ENCODE data around the gene LAPTM4A.
A peak's percentile ranks its signal among the peaks of the same experiment; 100 is the strongest.

LAPTM4A gene

DNA sequence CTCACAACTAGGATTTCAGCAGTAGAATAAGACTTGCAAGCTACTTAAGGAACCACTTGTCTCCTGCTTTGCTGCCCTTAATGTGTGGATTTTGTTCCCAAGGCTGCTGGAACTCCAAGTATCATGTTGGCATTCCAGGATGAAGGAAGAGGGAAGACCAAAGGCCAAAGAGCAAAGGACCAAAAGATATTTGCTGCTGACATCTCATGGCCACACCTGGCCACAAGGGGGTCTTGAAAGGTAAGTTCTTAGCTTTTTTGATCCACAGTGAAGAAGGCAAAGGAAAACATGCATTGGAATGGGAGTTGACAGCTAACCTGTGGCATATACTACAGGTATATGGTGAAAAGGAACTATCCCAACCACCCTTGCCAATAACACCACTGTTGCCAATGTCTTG, 35.1 kb downstream of the LAPTM4A start:
- H2BK120ac ChIP-seq (ENCODE audit: insufficient read depth, low read length, poor library complexity) = no peak overlapping the region
- no peaks in the 10 kb centered on the region for H3K36me3 ChIP-seq (ENCODE audit: control insufficient read depth in 1 of 2, insufficient read depth in 2 of 2, low read length in 2 of 2)
- no peak overlapping the region for H3K9ac ChIP-seq (ENCODE audit: low read length)
- no peaks in the 10 kb centered on the region for H3K27me3 ChIP-seq (ENCODE audit: insufficient read depth, low read length)
- H3K79me1 ChIP-seq (ENCODE audit: low read length) = peaks cover 17% of the 10 kb centered on the region
- no peak overlapping the region for H3K18ac ChIP-seq (ENCODE audit: low read length)
- H2BK12ac ChIP-seq (ENCODE audit: low read length) = no peak overlapping the region
- no peak overlapping the region for H3K4me2 ChIP-seq (ENCODE audit: low read length)
- no peak overlapping the region for H4K8ac ChIP-seq (ENCODE audit: low read depth, low read length)
- no peak overlapping the region for H3K4ac ChIP-seq (ENCODE audit: low read depth, low read length)
- H4K12ac ChIP-seq (ENCODE audit: low read depth, low read length) = no peak overlapping the region
- H2BK5ac ChIP-seq (ENCODE audit: low read depth, low read length, poor library complexity) = no peak overlapping the region
- DNase-seq = no peak
- H3K4me3 ChIP-seq (ENCODE audit: low read depth, low read length) = no peak overlapping the region
- peaks cover 8% of the 10 kb centered on the region for H3K9me3 ChIP-seq (ENCODE audit: insufficient read depth, low read depth, low read length)
- H3K79me2 ChIP-seq (ENCODE audit: control insufficient read depth, insufficient read depth, low read length, poor library complexity) = peaks cover 5% of the 10 kb centered on the region
- no peak overlapping the region for H3K14ac ChIP-seq (ENCODE audit: low read length)
- no peak overlapping the region for H3K27ac ChIP-seq (ENCODE audit: low read depth, low read length)
- H2AFZ ChIP-seq (ENCODE audit: insufficient read depth, low read length, poor library complexity) = no peak overlapping the region
- no peak overlapping the region for H3K23ac ChIP-seq (ENCODE audit: low read length)
- no peak overlapping the region for H2AK5ac ChIP-seq (ENCODE audit: low read length)
- H3K4me1 ChIP-seq (ENCODE audit: control insufficient read depth in 1 of 2, insufficient read depth in 2 of 2, low read length in 2 of 2) = peaks cover 13% of the 10 kb centered on the region in 2 experiments
- H4K91ac ChIP-seq (ENCODE audit: low read depth, low read length) = no peak overlapping the region

DNA sequence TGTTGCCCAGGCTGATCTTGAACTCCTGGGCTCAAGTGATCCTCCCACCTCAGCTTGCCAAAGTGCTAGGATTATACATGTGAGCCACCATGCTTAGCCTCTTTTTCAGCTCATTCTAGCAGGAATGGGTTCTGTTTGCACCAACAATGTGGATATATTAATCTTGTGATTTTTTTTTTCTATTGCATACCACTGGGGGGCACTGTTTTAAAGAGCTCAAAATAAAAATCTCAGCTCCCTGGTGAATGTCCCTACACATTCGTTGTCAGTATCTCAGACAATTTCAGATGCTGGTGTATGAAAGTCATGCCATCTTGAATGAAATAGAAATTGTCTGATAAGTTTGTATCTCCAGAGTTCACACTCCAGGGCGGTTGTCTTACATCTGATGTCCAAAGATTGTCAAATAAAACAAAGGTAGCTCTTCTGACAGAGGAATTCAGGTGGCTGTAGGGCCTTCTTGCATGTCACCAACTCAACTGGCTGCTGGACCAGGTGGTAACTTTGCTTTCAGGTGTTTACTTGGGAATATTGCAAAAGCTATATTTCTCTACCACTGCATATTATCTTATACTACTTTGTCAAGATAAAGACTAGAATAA, 35.8 kb downstream of the LAPTM4A start:
- Histone ChIP-seq H3K36me3 (ENCODE audit: control insufficient read depth in 1 of 2, insufficient read depth in 2 of 2, low read length in 2 of 2) (no peaks in the 10 kb centered on the region), H3K27me3 (ENCODE audit: insufficient read depth, low read length) (no peaks in the 10 kb centered on the region), H2AFZ (ENCODE audit: insufficient read depth, low read length, poor library complexity) (no peak overlapping the region), H4K8ac (ENCODE audit: low read depth, low read length) (no peak overlapping the region), H3K79me1 (ENCODE audit: low read length) (peaks cover 17% of the 10 kb centered on the region), H3K4me1 (ENCODE audit: control insufficient read depth in 1 of 2, insufficient read depth in 2 of 2, low read length in 2 of 2) (peaks cover 13 to 14% of the 10 kb centered on the region in 2 experiments), H3K9me3 (ENCODE audit: insufficient read depth, low read depth, low read length) (peaks cover 4% of the 10 kb centered on the region), H3K23ac (ENCODE audit: low read length) (no peak overlapping the region), H3K18ac (ENCODE audit: low read length) (no peak overlapping the region), H2AK5ac (ENCODE audit: low read length) (no peak overlapping the region), H4K91ac (ENCODE audit: low read depth, low read length) (no peak overlapping the region), H3K4me3 (ENCODE audit: low read depth, low read length) (no peak overlapping the region), H3K14ac (ENCODE audit: low read length) (no peak overlapping the region), H3K4me2 (ENCODE audit: low read length) (no peak overlapping the region), H2BK12ac (ENCODE audit: low read length) (no peak overlapping the region), H2BK120ac (ENCODE audit: insufficient read depth, low read length, poor library complexity) (no peak overlapping the region), H3K27ac (ENCODE audit: low read depth, low read length) (no peak overlapping the region), H4K12ac (ENCODE audit: low read depth, low read length) (no peak overlapping the region), H3K79me2 (ENCODE audit: control insufficient read depth, insufficient read depth, low read length, poor library complexity) (peaks cover 5% of the 10 kb centered on the region), H3K4ac (ENCODE audit: low read depth, low read length) (no peak overlapping the region), H3K9ac (ENCODE audit: low read length) (no peak overlapping the region), H2BK5ac (ENCODE audit: low read depth, low read length, poor library complexity) (no peak overlapping the region)
- WGBS (ENCODE audit: extremely low coverage, insufficient coverage, insufficient read length) = no CpG with 5 or more reads among the region's 2 CpGs
- DNase-seq = peak; percentile 14 to 75

DNA sequence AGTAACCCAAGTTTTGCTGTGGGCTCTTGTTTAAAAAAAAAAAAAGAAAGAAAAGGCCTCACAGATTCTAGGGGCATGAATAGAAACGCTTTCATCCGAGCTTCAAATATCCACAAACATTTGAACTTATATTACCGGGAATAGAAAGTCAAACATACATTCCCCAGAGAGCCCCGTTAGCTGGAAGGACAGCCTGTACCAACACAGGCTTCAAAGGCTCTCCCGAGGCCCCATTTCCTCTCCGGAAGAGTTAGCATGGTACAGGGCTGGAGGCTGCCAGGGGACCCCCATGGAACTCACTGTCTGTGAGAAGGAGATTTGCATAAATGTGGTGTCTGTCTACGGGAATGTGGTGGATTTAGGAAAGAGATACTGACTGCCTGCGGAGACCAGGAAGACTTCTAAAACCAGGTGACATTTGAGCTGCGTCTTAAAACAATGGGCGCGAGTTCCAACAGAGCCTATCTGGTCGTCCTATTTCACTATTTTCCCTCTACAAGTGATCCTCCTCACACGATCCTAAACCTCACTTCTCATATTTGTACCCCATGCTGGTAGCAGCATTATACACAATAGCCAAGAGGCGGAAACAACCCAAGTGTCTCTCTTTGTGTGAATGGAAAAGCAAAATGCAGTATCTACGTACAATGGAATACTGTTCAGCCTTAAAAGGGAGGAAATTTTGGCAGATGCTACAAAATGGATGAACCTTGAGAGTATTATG, 38.1 kb downstream of the LAPTM4A start:
- H4K12ac ChIP-seq (ENCODE audit: low read depth, low read length) = no peak overlapping the region
- peak overlapping the region; percentile 97 for H3K14ac ChIP-seq (ENCODE audit: low read length)
- H3K23ac ChIP-seq (ENCODE audit: low read length) = no peak overlapping the region
- H4K8ac ChIP-seq (ENCODE audit: low read depth, low read length) = peak overlapping the region; percentile 98
- H3K79me2 ChIP-seq (ENCODE audit: control insufficient read depth, insufficient read depth, low read length, poor library complexity) = peaks cover 5% of the 10 kb centered on the region
- H3K27me3 ChIP-seq (ENCODE audit: insufficient read depth, low read length) = no peaks in the 10 kb centered on the region
- peak overlapping the region; percentile 92 for H2AFZ ChIP-seq (ENCODE audit: insufficient read depth, low read length, poor library complexity)
- H4K91ac ChIP-seq (ENCODE audit: low read depth, low read length) = peak overlapping the region; percentile 99
- peaks cover 2% of the 10 kb centered on the region for H3K9me3 ChIP-seq (ENCODE audit: insufficient read depth, low read depth, low read length)
- H3K79me1 ChIP-seq (ENCODE audit: low read length) = peaks cover 17% of the 10 kb centered on the region
- peak overlapping the region; percentile 97 for H3K4ac ChIP-seq (ENCODE audit: low read depth, low read length)
- H3K18ac ChIP-seq (ENCODE audit: low read length) = no peak overlapping the region
- H2BK5ac ChIP-seq (ENCODE audit: low read depth, low read length, poor library complexity) = peak overlapping the region; percentile 85
- H3K4me2 ChIP-seq (ENCODE audit: low read length) = peak overlapping the region; percentile 90
- peaks cover 14 to 19% of the 10 kb centered on the region in 2 experiments for H3K4me1 ChIP-seq (ENCODE audit: control insufficient read depth in 1 of 2, insufficient read depth in 2 of 2, low read length in 2 of 2)
- H3K36me3 ChIP-seq (ENCODE audit: control insufficient read depth in 1 of 2, insufficient read depth in 2 of 2, low read length in 2 of 2) = no peaks in the 10 kb centered on the region
- peak overlapping the region; percentile 92 for H2BK12ac ChIP-seq (ENCODE audit: low read length)
- H3K4me3 ChIP-seq (ENCODE audit: low read depth, low read length) = no peak overlapping the region
- H3K27ac ChIP-seq (ENCODE audit: low read depth, low read length) = peak overlapping the region; percentile 92
- H2AK5ac ChIP-seq (ENCODE audit: low read length) = peak overlapping the region; percentile 92
- H2BK120ac ChIP-seq (ENCODE audit: insufficient read depth, low read length, poor library complexity) = peak overlapping the region; percentile 83
- no CpG with 5 or more reads among the region's 15 CpGs for WGBS (ENCODE audit: extremely low coverage, insufficient coverage, insufficient read length)
- peak overlapping the region; percentile 85 for H3K9ac ChIP-seq (ENCODE audit: low read length)
- DNase-seq = no peak

DNA sequence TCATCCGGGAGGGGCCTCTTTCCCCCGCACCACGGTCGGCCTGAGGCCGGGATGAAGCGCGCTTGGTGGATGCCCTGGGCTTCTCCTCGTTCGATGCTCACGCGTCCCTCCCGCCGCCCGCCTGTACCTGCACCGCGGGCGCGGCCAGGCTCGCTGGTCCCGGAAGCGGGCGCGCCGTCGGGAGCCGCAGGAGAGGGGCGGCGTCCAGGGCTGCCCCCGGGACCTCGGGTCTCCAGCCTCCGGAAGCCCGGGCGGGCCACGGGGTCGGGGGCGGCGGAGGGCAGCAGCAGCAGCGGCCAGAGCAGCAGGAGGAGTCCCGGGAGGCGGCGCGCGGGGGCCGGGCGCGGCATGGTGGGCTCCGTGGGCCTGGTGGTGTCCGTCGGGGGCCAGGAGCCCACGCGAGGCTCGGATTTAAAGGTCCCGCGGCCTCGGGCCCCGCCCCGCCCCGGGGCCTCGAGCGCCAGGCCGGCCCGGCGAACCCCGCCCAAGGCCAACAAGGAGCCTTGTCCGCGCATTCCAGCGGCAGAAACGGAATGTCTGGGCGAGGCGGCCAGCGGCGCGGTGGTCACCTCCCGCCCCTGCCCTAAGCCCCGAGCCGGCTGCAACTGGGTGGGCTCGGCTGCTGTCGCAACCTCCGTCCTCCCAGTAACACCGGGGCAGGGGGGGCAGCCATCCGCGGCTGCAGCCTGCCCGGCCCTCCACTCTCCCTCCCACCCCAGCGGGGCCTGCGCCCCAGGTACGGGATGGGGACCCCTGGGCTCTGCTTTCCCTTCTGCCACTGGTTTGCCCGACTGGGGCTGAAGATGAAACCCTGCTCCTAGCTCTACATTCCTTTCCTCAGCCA, 38.9 kb downstream of the LAPTM4A start, which contains the start of gene MATN3:
TSS of gene MATN3 (minus strand) at position 387 of the 844 bp plus-strand sequence. CDS start at position 350, 37 bp downstream.
- Histone ChIP-seq H3K36me3 (ENCODE audit: control insufficient read depth in 1 of 2, insufficient read depth in 2 of 2, low read length in 2 of 2) (peaks cover 0 to 3% of the 10 kb centered on the region in 2 experiments), H3K4me1 (ENCODE audit: control insufficient read depth in 1 of 2, insufficient read depth in 2 of 2, low read length in 2 of 2) (peaks cover 14 to 19% of the 10 kb centered on the region in 2 experiments), H3K79me2 (ENCODE audit: control insufficient read depth, insufficient read depth, low read length, poor library complexity) (peaks cover 5% of the 10 kb centered on the region), H3K14ac (ENCODE audit: low read length) (peak within 1 kb of the TSS; percentile 97), H4K8ac (ENCODE audit: low read depth, low read length) (peak within 1 kb of the TSS; percentile 98), H3K18ac (ENCODE audit: low read length) (peak within 1 kb of the TSS; percentile 97), H3K79me1 (ENCODE audit: low read length) (peaks cover 17% of the 10 kb centered on the region), H3K4me3 (ENCODE audit: low read depth, low read length) (peak within 1 kb of the TSS; percentile 62), H3K27me3 (ENCODE audit: insufficient read depth, low read length) (no peaks in the 10 kb centered on the region), H2BK5ac (ENCODE audit: low read depth, low read length, poor library complexity) (peak within 1 kb of the TSS; percentile 85), H4K12ac (ENCODE audit: low read depth, low read length) (peak within 1 kb of the TSS; percentile 80), H2AK5ac (ENCODE audit: low read length) (peak within 1 kb of the TSS; percentile 92), H3K4ac (ENCODE audit: low read depth, low read length) (peak within 1 kb of the TSS; percentile 97), H4K91ac (ENCODE audit: low read depth, low read length) (peak within 1 kb of the TSS; percentile 99), H2AFZ (ENCODE audit: insufficient read depth, low read length, poor library complexity) (peak within 1 kb of the TSS; percentile 92), H3K27ac (ENCODE audit: low read depth, low read length) (peak within 1 kb of the TSS; percentile 92), H2BK12ac (ENCODE audit: low read length) (peak within 1 kb of the TSS; percentile 92), H3K4me2 (ENCODE audit: low read length) (peak within 1 kb of the TSS; percentile 90), H3K23ac (ENCODE audit: low read length) (no peak within 1 kb of the TSS), H3K9ac (ENCODE audit: low read length) (peak within 1 kb of the TSS; percentile 85), H2BK120ac (ENCODE audit: insufficient read depth, low read length, poor library complexity) (peak within 1 kb of the TSS; percentile 83), H3K9me3 (ENCODE audit: insufficient read depth, low read depth, low read length) (peaks cover 2% of the 10 kb centered on the region)
- WGBS (ENCODE audit: extremely low coverage, insufficient coverage, insufficient read length) = no CpG with 5 or more reads among the region's 87 CpGs
- peak; percentile 9 to 58 for DNase-seq

Measured in trophoblast cell (in vitro differentiated cells and primary cell).